NCI-H2227 treated with DMSO at 0.1 percent for 48 hours (cell line): ENCODE results near the gene RNF215.
A peak's percentile ranks its signal among the peaks of the same experiment; 100 is the strongest.

Experiments used
- DNase-seq: peaks from one replicate; lab custom pipeline; 2025; lab: John Stamatoyannopoulos, UW

The RNF215 gene

DNA sequence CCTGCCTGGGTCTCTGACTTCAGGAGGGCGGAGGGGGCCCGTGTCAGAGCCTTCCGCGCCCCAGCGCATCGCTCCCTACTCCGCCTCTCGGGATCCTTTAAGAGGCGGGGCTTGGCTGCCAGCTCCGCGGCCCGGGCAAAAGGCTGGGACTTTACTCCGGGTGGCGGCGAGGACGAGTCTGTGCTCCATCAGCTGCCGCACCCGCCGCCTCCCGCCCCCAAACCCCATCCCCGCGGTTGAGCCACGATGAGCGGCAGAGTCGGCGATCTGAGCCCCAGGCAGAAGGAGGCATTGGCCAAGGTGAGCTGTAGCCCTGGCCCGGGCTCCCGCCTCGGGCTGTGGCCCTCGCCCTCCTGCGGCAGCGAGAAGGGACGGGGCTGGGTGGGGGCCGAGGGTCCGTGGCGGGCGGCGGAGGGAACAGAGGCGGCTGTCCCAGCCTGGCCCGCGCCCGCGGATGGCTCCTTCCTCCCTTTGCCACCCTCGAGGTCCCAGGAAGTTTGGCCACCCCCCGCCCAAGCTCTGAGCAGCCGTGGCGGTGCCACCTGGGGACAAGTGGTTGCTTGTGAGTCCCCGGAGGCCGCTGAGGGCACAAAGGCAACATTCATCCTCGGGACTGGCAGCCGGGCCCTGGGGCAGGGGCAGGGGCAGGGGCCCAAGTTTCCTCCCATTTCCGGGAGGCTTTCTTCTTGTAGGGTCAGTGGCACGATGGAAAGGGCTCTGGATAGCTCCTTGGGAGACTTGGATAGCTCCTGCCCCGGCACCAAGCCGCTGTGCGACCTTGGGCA lies 9.9 kb upstream of the RNF215 start, which contains the start of gene SEC14L2:
SEC14L2 (plus strand) TSS at position 148 of the 785 bp plus-strand sequence; CDS start at position 247, 99 bp downstream.
- DNase-seq = peak; percentile 29

DNA sequence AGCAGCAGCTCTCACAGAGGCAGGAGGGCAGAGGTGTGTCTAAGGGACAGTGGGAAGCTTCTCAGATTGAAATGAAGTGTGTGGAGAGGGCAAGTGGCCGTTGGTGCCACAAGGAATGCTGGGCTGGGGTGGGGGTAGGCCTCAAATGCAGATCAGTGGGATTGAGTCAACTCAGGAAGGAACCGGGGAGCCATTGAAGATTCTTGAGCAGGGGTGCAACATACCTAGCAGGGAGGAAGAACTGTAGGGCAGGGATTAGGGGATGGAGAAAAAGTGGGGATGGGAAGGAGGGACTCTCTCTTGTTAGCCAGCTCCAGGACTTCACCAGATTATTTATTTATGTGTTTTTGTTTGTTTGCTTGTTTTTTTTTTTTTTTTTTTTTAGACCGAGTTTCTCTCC lies 6.7 kb upstream of the RNF215 start:
- no peak for DNase-seq

DNA sequence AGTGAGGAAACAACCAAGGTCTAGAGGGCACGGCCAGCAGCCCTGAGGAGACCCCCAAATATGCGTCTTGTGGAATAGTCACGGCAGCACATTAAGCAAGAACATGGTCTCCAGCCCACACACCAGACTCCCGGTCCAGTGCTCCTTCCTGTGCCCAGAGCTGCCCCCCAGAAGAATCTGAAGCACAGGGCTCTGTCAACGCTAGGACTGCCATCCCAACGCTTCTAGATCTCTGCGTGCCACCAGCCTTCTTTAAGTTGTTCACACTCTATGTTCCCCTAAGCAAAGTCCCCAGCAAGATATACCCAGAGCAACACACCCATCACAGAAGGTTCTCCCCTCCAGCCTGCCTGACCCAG lies 6.1 kb upstream of the RNF215 start:
- DNase-seq = no peak

DNA sequence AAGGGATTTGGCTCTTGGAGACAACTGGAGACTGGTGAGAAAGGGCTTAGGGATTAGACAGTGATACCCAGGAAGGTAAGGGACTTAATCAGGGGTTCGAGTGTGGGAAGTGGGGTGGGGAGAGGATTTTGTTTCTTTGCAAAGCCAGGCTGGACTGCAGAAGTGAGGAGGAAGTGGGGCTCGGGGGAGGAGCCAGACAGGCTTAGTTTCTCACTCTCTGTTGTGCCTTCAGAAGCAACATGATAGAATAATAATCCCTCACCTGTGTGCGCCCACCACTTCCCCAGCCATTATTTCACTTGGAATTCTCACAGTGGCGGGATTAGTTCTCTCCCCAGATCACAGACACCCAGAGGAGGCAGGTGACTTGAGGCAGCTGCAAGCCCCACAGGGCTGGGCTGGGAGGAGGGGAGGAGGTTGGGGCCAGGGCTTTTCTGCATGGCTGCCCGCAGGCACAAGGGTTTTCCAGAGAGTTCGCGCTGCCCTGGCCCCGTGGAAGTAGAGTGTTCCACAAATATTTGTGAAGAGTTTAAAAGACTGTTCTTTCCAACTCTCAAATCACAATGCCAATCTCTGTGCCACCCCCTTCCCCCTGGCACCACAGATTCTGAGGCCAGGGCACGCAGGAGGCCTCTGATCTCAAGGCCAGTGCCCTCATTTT lies 5.6 kb upstream of the RNF215 start:
- no peak for DNase-seq

DNA sequence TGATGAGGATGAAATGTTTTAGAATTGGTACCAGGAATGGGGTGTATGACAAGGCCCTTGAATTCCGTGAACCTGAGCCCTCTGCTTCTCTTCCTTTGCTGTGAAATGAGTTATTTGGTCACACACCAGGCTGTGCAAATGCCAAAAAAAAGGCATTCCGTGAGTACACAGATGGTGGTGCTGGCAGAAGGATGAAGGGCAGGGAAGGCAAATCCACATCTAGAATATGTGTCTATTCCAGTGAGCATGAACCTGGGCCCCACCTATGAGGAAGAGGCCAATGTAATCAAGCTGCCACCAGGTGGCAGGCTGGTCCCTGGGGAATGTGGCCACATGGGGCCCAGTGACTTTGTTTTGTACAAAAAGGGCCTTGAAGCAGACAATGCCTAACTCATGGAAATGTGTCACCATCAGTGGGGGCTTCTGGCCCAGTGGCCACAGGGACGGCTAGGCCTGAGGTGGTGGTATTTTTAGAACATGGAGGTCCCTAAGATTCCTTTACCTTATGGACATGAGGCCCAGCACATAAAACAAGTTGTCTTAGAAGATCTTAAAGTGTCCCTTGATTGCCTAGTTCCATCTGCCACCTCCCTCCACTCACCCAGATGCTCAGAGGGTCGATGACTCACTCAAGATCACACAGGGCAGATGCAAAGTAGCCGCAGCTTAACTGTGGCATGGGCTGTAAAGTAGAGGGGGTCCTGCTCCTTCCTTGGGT lies 3.9 kb upstream of the RNF215 start:
- no peak for DNase-seq

DNA sequence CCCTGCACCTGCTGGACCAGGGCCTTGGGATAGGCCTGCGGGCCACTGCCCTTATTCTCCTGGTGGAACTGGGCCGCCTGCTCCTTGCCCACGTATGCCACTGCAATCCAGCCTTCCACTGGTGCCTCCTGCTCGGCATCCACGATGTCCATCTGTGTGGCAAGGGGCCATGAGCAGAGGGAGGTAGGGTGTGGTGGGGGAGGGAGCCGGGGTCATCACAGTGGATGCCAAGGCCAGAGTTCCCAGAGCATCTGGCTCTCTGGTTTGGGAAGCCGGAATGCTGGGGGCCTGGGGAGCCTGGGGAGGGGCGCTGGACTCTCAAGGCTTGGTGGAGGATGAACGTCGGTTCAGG lies 627 bp downstream of the RNF215 start:
- no peak for DNase-seq

DNA sequence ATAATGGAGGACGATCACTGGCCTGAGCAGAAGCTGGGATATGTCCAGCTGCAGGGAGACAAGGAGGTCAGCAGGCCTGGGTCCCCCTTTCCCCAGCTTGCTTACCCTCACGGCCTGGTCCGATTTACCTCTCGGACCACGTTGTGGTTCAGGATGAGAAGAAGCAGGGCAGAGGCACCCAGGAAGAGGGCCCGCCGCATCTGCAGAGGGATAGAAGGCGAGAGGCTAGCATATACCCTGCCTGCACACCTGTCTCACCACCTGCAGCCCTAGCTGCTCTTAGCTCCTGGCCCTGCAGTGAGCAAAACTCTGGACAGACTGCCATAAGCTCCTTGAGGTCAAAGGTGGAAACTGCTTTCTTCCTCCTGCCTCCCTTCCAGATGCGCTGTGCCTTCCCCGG lies 1.3 kb downstream of the RNF215 start:
- no peak for DNase-seq

DNA sequence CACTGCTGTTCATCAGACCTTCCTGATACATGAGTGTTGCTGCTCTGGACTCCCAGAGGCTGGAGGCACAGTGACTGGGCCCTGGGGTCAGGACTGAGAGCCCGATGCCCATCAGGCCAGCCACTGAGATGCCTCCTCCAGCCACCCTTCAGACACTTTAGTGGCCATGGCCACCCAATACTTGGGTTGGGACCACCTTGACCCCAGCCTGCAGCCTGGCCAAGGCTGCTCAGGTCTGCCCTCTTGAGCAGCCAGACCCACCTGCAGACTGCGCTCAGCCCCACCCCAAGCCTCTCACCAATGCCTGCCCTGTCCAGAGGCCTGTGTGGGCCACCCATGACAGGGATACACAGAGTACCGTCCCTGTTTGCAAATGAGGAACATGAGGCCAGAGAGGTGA lies 4.2 kb downstream of the RNF215 start:
- DNase-seq = no peak

DNA sequence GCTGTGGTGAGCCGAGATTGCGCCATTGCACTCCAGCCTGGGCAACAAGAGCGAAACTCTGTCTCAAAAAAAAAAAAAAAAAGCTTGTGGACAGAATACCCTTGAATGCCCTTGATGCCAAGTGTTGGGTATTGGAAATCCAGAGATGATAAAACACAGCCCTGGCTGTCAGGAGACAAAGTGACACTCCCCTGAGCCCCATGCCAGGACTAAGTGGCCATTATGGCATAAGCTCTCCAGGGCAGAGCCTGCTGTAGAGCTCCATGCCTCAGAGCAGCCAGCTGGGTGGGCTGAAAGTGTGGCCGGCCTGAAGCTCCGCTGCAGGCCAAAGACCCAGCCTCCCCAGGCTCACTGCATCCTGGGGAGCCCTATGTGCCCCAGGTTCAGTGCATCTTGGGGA lies 4.9 kb downstream of the RNF215 start:
- no peak for DNase-seq

DNA sequence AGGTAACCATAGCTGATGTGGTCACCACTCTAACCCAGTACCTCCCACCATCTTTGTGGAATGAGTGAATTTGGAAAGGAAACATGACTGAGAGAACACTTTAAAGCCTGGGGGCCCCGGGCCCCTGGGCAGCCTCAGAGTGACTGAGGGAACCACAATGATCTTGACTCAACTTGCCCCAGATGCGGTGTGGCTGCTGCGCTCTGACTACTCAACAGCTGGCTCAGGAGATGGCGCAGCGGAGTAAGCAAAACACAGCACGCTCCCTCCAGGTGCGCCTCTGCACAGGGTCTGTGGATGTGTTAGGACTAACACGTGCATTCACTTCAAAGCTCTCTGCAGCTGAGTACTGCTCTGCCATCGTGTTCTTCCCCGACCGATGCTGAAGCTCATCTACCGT lies 5.9 kb downstream of the RNF215 start:
- no peak for DNase-seq

DNA sequence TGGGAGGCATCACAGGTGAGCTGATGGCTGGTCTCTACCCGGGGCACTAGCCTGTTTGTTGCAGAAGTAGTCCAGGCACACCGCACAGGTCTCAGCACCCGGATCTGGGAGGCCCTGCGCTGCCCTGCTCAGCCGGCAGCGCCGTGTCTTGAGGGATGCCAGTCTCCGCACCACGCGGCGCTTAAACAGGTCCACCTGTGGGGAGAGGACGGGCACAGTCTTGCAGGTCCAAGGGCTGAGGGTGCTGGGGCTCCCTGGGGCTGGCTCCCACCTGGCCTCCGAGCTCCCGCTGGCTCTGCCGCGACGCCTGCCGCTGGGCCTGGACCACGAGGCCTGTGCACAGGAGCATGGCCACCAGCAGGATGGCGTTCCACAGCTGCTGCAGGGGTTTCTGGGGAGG lies 7.2 kb downstream of the RNF215 start:
- DNase-seq = no peak

DNA sequence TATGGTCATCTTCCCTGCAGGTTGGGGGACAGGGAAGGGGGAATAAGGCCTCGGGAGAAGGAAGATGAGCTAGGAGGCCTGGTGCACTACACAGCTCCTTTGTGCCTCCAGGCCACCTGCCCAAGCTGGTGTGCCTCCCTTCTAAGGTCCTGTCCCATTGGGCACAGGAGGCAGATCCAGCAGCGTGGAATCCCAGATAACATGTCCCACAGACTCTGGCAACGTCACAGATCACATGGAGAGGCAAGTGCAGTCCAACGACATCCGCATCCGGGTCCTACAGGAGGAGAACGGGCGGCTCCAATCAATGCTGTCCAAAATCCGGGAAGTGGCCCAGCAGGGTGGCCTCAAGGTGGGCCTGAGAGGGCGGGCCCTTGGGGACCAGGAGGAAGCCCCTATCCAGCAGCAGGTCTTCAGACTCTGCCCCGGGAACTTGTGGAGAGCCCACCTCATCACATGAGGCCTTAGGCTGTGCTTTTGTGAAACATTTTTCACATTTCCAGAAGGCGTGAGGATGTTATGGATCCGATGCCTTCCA lies 11.8 kb downstream of the RNF215 start:
- DNase-seq = no peak

DNA sequence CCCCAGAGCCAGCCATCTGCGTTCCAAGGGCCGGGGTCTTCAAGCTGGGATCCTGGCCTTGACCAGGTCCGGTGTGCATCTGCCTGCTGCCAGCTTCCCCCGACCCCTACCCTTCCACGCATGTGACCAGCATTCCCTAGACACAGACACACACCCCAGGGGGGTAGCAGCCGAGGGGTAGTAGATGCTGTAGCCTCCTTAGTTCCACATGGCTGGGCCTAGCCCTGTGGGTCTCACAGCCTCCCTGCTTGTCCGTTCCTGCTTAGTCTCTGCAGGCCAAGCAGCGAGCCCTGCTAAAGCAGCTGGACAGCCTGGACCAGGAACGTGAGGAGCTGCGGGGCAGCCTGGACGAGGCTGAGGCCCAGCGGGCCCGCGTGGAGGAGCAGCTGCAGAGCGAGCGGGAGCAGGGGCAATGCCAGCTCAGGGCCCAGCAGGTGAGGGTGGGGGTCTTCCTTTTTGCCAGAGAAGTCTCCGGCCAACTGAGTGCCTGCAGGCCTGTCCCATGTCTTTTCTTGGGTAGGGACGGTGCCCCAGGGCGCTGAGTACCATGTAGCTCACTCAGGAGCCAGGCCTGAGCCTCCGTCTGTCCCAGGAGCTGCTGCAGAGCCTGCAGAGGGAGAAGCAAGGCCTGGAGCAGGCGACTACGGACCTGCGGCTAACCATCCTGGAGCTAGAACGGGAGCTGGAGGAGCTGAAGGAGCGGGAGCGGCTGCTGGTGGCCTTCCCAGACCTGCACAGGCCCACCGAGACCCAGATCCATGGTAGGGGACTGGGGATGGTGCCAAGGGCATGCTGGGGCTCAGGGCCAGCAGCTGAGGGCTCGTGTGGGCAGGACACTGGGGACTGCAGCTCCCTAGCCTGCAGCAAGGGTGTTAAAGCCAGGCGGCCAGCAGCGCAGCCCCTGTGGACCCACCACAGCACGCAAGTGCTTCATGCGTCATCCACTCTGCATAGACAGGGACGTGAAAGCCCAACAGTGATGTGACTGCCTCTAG lies 13.6 kb downstream of the RNF215 start:
- DNase-seq = no peak

DNA sequence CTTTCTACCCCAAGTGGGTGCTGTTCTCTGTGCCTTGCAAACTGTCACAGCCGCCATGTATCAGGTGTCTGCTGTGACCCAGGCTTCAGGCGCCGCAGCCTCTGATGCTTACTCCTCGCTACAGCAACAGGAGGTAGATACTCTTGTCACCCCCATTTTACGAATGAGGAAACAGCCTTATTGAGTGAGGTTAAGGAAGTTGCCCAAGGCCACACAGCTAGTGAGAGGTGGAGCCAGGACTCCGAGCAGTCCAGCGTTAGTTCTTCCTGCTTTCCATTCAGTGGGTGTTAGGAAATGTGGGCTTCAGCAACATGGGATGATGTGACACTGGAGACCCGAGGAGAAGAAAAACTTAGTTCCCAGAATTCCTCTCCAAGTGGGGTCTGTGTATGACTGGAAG lies 14.3 kb downstream of the RNF215 start:
- no peak for DNase-seq

DNA sequence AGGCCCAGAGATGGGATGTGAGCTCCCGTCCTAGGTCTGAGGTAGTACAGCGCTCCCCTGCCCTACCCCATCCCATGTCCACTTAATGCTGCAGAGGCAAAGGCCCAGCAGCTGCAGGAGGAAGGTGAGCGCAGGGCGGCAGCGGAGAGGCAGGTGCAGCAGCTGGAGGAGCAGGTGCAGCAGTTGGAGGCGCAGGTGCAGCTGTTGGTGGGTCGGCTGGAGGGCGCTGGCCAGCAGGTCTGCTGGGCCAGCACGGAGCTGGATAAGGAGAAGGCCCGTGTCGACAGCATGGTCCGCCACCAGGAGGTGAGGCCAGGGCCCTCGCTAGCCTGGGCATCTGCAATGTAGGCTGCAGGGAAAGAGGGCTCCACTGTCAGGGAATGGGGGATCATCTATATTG lies 15.2 kb downstream of the RNF215 start:
- no peak for DNase-seq

DNA sequence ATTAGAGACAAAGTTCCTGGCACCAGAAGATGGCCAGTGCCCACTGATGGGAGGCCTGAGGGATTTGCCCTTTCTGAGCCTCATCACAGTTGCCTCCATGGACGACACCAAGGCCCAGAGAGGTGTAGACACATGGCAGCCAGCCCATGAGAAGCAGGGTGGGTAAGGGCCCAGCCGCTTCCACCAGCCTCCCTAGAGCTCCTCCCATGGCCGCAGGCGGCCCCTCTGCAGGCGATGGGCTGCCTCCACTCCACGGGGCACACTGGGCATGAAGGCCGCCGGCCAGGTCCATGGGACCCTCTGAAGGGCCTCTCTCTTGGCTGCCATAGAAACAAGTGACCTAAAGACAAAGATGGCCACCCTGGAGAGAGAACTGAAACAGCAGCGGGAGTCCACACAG lies 15.9 kb downstream of the RNF215 start:
- DNase-seq = no peak

DNA sequence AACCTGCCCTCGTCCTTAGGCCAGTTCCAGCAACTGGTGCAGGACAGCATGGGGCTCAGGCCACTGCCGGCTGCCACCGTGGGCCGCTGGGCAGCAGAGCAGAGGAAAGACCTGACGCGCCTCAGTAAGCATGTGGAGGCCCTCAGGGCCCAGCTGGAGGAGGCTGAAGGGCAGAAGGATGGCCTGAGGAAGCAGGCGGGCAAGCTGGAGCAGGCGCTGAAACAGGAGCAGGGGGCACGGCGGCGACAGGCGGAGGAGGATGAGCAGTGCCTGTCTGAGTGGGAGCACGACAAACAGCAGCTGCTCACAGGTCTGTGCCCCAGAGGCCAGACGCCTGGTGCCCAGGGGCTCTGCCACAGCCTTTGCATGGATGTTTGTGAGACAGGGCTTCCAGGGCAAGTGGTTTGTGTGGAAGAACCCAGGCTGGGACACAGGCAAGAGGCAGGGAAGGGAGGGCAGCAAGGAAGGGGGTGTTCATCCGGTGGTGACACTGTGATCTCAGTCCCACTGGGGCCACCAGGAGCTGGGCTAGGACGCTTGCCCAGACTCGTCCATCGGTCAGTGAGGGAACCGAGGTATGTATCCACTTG lies 16.5 kb downstream of the RNF215 start:
- no peak for DNase-seq

DNA sequence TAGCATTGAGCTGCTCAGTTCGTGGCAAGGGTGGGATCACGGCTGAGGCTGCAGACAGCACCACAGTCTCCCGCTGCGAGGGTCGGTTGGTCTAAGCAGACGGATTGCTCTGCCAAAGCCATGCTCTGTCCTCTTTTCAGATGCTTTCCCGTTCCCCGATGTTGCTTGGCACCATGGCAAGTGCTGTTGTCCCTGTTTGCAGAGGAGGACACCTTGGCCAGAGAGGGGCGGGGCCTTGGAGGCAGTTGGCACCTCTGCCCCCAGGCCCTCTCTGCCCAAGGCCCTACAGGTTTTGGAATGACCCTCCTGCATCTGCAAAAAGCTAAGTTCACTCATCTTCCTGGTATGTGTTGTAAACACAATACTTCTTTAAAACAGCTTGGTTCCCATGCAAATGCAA lies 18.8 kb downstream of the RNF215 start:
- no peak for DNase-seq

DNA sequence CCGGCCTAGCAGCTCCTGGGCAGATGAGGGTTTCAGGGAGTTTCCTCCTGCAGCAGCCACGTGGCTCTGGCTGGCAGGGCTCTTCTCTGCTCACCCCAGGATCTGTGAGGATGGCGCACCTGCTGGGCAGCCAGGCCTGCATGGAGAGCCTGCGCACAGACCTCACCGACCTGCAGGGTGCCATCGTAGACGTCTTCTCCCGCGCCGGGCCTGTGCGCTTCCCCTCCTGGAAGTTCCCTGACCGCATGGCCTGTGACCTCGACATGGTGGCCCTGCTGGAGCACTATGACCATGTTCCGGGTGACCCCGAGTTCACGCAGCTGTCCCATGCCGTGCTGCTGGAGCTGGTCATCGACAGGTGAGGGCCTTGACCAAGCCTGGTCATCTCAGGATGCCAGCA lies 21.3 kb downstream of the RNF215 start:
- no peak for DNase-seq

DNA sequence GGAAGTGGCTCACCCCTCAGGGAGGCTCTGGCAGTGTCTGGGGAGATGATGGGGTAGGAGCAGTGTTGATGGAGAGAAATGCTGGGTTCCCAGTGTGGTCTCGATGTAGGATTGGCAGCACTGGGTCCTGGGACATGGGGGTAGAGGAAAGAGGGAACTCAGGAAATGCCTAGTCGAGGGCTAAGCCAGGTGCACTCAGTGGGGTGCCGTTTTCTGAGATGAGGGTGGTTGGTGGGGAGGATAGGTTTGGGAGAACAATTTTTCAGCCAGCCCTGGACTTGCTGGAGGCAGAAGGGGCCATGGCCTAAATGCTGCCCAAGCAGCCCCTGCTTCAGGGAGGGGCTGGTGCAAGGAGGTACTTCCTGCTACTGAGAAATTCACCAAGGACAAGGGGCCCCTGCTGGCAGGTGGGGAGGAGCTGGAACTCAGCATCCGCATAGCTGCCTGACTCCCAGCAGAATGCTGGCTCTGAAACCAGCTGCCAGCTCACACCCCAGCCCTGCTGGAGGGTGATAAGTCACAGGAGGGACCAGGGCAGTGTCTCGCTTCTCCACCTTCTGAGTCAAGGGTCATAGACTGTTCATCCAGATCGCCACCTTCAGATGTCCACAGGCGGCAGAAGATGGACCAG lies 24.4 kb downstream of the RNF215 start:
- DNase-seq = no peak
